ENCODE data around the gene SOCS4.

SOCS4 gene

DNA sequence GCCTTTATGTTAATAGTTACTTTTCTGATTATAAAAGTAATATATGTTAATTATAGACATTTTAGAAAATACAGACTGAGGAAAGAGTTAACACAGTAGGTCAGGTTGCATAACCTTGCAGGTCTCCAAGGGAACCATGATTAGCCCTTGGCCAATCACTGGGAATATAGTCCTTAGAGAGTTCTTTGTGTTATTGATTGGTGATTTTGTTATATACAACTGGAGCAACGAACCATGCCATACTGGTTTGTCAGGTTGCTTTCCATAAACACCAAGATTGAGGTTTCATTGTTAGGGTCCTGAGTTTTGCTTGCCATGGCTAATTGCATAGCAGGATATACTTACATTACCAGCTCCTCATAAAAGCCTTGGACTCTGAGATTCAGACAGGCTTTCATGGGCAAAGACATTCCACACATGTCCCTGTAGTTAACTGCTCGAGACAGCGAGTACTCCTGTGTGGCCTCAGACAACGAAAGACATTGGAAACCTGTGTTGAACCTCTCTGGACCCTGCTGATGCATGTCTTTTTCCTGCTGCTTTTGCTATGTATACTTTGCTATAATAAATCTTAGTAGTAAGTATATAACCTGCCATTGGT, 58.1 kb downstream of the SOCS4 start:
- DNase-seq (ENCODE audit: low read depth, low spot score): no peak

DNA sequence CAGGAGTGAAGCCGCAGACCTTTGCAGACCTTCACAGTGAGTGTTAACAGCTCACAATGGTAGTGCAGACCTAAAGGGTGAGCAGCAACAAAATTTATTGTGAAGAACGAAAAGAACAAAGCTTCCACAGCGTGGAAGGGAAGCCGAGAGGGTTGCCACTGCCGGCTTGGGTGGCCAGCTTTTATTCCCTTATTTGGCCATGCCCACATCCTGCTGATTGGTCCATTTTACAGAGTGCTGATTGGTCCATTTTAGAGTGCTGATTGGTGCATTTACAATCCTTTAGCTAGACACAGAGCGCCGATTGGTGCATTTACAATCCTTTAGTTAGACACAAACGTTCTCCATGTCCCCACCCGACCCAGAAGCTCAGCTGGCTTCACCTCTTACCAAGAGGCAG, 59.9 kb downstream of the SOCS4 start:
- DNase-seq (ENCODE audit: low read depth, low spot score): no peak

DNA sequence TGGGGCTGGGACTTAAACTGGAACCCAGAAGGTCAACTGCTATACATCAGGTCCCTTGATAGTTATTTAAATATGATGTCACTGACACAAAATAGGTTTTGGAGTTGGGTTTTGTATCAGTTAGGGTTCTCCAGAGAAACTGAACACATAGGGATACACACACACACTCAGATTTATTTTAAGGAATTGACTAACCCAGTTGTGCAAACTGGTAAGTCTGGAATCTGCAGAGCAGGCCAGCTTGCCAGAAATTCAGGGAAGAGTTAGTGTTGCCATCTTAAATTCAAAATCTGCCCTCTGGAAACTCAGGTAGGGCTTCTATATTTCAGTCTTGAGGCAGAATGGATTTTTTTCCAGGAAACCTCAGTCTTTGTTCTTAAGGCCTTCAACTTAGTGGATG, 61.3 kb downstream of the SOCS4 start:
- DNase-seq (ENCODE audit: low read depth, low spot score): no peak

DNA sequence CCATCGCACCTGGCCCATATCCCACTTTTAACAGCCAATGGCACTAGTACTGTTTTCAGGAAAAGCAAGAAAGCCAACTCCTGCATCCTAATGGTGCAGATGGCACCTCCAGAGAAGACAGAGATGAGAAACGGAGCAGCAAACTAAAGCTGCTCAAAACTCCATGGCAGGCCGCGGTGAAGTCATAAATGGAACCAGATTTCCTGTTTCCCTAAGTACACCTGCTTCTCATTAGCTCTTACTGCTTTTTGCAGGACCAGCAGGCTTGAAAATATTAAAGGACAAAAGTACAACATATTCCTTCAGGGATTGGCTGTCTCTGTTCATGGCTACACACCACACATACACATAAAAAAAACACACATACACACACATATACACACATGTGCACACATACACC, 65.3 kb downstream of the SOCS4 start:
- no peak for DNase-seq (ENCODE audit: low read depth, low spot score)

DNA sequence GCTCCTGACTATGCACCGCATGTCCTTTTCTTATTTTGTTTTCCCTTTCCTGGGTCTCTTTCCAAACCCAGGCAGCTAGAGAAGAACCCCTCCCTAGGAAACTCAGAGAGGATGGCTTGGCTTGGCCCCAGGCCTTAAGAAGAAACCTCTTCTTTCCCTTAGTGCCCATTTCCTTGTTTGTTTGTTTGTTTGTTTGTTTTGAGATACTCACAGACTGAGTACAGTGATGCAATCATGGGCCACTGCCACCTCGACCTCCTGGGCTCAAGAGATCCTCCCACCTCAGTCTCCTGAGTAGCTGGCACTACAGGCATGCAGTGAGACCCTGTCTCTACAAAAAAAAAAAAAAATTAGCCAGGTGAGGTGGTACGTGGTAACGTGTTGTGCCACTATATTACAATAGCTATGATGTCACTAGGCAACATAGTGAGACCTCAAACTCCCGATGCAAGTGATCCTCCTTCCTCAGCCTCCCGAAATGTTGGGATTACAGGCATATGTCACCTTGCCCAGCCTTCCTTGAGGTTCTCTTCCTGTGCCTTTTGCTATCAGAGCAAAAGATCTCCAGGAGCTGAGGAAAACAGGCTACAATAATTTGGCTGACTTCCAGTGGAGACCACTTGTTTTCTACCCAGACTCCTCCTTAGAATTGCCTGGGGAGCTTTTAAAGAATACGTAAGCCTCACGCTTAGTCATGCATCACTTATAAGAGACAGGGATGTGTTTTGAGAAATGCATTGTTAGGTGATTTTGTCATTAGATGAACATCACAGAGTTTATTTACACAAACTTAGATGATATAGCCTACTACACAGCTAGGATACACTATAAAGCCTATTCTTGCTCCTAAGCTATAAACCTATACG, 67.5 kb downstream of the SOCS4 start:
- DNase-seq (ENCODE audit: low read depth, low spot score): no peak

- no peak for DNase-seq (ENCODE audit: low read depth, low spot score)
Observed at GRCh38 chr14:55097881-55098560, 71.0 kb downstream of the SOCS4 start.

DNA sequence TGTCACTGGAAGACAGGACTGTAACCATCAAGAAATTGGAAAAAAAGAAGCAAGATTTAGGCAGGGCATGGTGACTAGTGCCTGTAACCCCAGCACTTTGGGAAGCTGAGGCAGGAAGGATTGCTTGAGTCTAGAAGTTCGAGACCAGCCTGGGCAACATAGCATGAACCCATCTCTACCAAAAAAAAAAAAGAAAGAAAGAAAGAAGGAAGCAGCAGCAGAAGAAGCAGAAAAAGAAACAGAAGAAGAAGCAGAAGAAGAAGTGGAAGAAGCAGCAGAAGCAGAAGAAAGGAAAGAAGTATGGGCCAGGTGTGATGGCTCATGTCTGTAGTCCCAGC, 71.5 kb downstream of the SOCS4 start:
- DNase-seq (ENCODE audit: low read depth, low spot score): no peak
